ENCODE measurements around the gene PPAT.

The PPAT gene

GRCh38 chr4:56425518-56425917 is 9.9 kb downstream of the PPAT start:
- no peak for DNase-seq (ENCODE audit: low read depth in 1 of 2, low spot score in 1 of 2)
- in situ Hi-C loops (cut with HindIII; ENCODE audit: low pct_unique_long_range_greater_than_20kb, low sequenced_read_pairs), result no loop called here
- TF ChIP-seq JUND (IDR thresholded peaks at IDR 0.05; ENCODE audit: low read depth), result no peak

DNA sequence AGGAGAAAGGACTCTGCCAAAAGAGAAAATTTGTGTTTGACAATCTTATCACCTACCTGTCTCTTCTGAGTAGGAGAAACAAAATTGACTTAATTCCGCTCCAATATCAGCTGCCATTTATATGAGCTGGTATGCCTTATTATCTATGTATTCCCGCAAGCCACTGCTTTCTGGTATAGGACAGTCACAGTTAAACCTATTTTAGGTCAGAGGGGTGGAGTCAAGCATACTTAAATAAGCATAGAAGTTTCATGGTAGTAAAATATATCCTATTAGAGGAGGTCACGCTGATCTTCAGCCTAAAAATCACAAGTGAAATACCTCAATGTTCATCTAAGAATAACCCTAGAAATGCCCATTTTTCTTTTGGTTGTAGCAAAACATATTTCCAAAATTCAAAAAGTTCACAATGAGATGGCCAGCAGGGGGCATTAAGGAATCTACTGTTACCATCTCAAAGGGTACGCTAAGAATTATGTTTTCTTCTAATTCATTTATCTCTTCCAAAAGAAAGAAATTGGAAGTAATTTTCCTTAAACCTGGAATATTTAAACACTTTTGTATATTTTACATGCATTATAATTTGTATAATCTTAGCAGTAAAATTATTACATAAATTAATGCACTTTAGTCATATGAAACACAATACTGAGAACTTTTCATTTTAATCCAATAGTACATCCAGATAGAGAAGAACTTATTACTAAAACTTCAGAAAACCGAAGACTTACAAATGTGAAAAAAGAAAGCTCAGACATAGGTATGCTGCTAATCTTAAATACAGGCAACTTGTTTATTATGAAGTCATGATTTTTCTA is 10.5 kb downstream of the PPAT start:
- in situ Hi-C loops (cut with HindIII; ENCODE audit: low pct_unique_long_range_greater_than_20kb, low sequenced_read_pairs), result no loop called here
- peak in 1 of 2 experiments; percentile 33 for DNase-seq (ENCODE audit: low read depth in 1 of 2, low spot score in 1 of 2)
- TF ChIP-seq JUND (IDR thresholded peaks at IDR 0.05; ENCODE audit: low read depth), result no peak

GRCh38 chr4:56424176-56424575 is 11.2 kb downstream of the PPAT start:
- no peak for DNase-seq (ENCODE audit: low read depth in 1 of 2, low spot score in 1 of 2)
- in situ Hi-C loops (cut with HindIII; ENCODE audit: low pct_unique_long_range_greater_than_20kb, low sequenced_read_pairs), result no loop called here
- TF ChIP-seq JUND (IDR thresholded peaks at IDR 0.05; ENCODE audit: low read depth), result no peak

DNA sequence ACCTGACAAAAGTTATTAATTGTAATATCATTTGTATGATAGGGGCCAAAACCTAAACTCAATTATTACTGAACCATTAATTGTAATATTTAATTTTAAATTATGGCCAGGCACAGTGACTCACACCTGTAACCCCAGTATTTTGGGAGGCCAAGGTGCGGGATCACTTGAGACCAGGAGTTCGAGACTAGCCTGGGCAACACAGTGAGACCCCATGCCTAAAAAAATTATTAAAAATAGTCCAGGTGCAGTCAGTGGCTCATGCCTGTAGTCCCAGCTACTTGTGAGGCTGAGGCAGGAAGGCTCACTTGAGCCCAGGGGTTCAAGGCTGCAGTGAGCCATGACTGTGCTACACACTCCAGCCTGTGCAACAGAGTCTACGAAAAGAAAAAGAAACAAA is 18.0 kb downstream of the PPAT start:
- no peak for DNase-seq (ENCODE audit: low read depth in 1 of 2, low spot score in 1 of 2)
- no peak for TF ChIP-seq JUND (IDR thresholded peaks at IDR 0.05; ENCODE audit: low read depth)
- in situ Hi-C loops (cut with HindIII; ENCODE audit: low pct_unique_long_range_greater_than_20kb, low sequenced_read_pairs), result no loop called here

DNA sequence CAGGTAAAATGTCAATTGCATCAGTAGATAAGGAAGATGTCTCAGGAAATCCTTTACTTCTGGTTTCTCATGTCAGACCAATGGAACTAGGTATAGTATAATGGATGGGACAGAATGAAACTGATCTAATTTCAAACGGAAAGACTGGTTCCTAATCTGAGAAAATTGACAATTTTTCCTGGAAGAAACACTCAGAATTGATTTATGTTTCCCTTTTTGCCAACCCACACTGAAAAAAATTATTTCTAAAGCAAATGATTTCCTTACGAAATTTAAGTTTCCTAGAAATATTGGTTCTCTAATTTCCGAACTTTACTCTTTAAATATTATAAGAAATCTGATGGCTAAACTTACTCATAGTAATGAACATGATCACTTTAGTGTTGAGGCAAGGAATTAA is 19.1 kb downstream of the PPAT start:
- TF ChIP-seq JUND (IDR thresholded peaks at IDR 0.05; ENCODE audit: low read depth), result no peak

DNA sequence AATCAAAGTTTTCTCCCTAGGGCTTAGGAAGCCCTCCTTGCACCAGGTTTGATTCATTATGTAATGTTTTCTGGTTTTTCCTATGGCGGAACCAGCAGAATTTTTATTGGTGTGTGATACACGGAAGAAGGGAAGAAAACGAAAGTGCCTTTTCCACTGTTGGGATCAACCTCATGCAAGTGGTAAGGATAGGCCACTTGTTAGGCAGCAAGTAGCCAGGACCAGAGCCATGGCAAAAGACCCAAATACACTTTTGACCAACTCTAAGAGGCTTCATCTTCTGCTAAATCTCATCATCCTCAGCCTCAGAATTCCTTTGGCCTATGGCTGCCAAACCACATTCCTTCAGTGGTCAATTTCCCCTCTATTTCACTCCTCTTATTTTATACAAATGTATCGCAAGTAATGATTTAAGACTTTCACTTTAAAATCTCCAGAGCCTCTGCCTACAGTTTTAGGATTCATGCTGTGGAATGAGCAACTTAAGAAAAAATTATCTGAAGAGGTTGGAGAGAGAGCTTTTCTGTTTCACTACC is 21.2 kb downstream of the PPAT start:
- no peak for TF ChIP-seq JUND (IDR thresholded peaks at IDR 0.05; ENCODE audit: low read depth)
- in situ Hi-C loops (cut with HindIII; ENCODE audit: low pct_unique_long_range_greater_than_20kb, low sequenced_read_pairs), result no loop called here
- DNase-seq (ENCODE audit: low read depth in 1 of 2, low spot score in 1 of 2), result peak in 1 of 2 experiments; percentile 48

More for the DNA sequence above, 19.1 kb downstream of the PPAT start:
- in situ Hi-C loops (cut with HindIII; ENCODE audit: low pct_unique_long_range_greater_than_20kb, low sequenced_read_pairs), result no loop called here
- DNase-seq (ENCODE audit: low read depth in 1 of 2, low spot score in 1 of 2), result no peak

GRCh38 chr4:56410247-56411062 is 25.0 kb downstream of the PPAT start:
- in situ Hi-C loops (cut with HindIII; ENCODE audit: low pct_unique_long_range_greater_than_20kb, low sequenced_read_pairs), result no loop called here
- TF ChIP-seq JUND (IDR thresholded peaks at IDR 0.05; ENCODE audit: low read depth), result no peak
- peak; percentile 48 to 95 for DNase-seq (ENCODE audit: low read depth in 1 of 2, low spot score in 1 of 2)

DNA sequence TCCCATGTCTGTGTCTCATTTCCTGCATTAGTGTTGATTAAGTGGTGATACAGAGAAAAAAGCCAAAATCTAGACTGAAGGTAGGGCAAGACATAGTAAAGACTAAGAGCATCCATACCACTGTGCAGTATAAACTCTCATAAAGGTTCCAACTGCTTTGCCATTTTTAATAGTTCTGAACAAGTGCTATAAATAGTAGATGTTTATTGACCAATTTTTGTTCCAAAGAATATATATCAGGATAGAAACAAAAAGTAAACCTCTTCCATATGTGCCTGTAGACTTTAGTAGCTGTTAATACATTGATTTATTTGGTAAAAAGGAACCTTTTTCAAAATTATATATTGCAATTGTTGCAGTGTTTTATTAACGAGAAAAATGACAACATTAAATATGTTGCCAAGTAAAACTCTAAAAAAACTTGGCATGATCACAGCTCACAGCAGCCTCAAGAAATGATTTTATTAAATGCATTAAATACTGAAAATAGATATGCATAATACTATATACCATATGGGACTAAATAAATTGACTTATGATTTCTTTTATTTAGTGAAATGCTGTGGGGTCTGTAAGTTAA is 25.8 kb downstream of the PPAT start:
- no peak for DNase-seq (ENCODE audit: low read depth in 1 of 2, low spot score in 1 of 2)
- TF ChIP-seq JUND (IDR thresholded peaks at IDR 0.05; ENCODE audit: low read depth), result no peak
- in situ Hi-C loops (cut with HindIII; ENCODE audit: low pct_unique_long_range_greater_than_20kb, low sequenced_read_pairs), result no loop called here

- TF ChIP-seq JUND (IDR thresholded peaks at IDR 0.05; ENCODE audit: low read depth), result no peak
- in situ Hi-C loops (cut with HindIII; ENCODE audit: low pct_unique_long_range_greater_than_20kb, low sequenced_read_pairs), result no loop called here
- DNase-seq (ENCODE audit: low read depth in 1 of 2, low spot score in 1 of 2), result no peak
Observed at GRCh38 chr4:56408978-56409377, 26.4 kb downstream of the PPAT start.

DNA sequence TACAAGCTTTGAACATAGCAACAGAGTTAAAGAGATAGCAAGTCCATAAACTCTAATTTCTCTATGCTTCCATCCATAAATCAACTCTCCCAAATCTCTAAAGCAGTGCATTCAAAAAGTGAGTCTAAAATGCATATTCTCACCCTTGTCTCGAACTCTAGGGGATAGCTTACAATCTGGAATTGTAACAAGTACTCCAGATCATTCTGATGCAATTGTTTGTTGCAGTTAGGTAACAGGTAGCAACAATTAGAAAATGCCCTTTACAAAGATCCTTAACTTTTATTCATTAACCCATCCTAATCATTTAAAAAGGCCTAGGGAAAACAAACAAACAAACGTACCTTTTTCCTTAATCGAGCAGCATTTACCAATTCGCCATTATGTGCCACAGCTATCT is 29.3 kb downstream of the PPAT start:
- in situ Hi-C loops (cut with HindIII; ENCODE audit: low pct_unique_long_range_greater_than_20kb, low sequenced_read_pairs), result no loop called here
- TF ChIP-seq JUND (IDR thresholded peaks at IDR 0.05; ENCODE audit: low read depth), result no peak

GRCh38 chr4:56405016-56405415 is 30.4 kb downstream of the PPAT start:
- TF ChIP-seq JUND (IDR thresholded peaks at IDR 0.05; ENCODE audit: low read depth), result no peak

More for the DNA sequence above, 29.3 kb downstream of the PPAT start:
- no peak for DNase-seq (ENCODE audit: low read depth in 1 of 2, low spot score in 1 of 2)

GRCh38 chr4:56400560-56400959 is 34.9 kb downstream of the PPAT start:
- in situ Hi-C loops (cut with HindIII; ENCODE audit: low pct_unique_long_range_greater_than_20kb, low sequenced_read_pairs), result no loop called here
- no peak for DNase-seq (ENCODE audit: low read depth in 1 of 2, low spot score in 1 of 2)
- TF ChIP-seq JUND (IDR thresholded peaks at IDR 0.05; ENCODE audit: low read depth), result no peak

More at GRCh38 chr4:56405016-56405415, 30.4 kb downstream of the PPAT start:
- no peak for DNase-seq (ENCODE audit: low read depth in 1 of 2, low spot score in 1 of 2)
- in situ Hi-C loops (cut with HindIII; ENCODE audit: low pct_unique_long_range_greater_than_20kb, low sequenced_read_pairs), result no loop called here

Measured in T47D (cell line).